Neural progenitor cell (in vitro differentiated cells): ENCODE data around the gene SMARCAL1. TPM values are rescaled to one million over a fixed set of nuclear protein-coding genes. Genes with fewer than 3 reads are reported as not detected.

Experiments
- DNase-seq: peaks from one replicate; pipeline ENCODE4 v3.0.0-alpha.2; 2016; ENCODE audit warnings: low spot score
- H2AFZ ChIP-seq: fragments of 200-600 bp; sonication (generic); replicated peaks from 2 replicates; pipeline ENCODE4 v1.6.1; 2016; ENCODE audit warnings: antibody characterized with exemption
- H3F3A ChIP-seq: fragments of 200-600 bp; sonication (generic); 2 replicates; pipeline ENCODE4 v1.6.1; 2016; ENCODE audit warnings: antibody characterized with exemption, low read depth
- H3K27ac ChIP-seq: fragments of 200-600 bp; sonication (generic); 2 replicates; pipeline ENCODE4 v1.5.1; 2016; ENCODE audit warnings: mild to moderate bottlenecking
- H3K27me3 ChIP-seq: fragments of 200-600 bp; sonication (generic); 2 replicates; pipeline ENCODE4 v1.6.1; 2016; ENCODE audit warnings: mild to moderate bottlenecking, moderate library complexity
- H3K36me3 ChIP-seq: fragments of 200-600 bp; sonication (generic); 2 replicates; pipeline ENCODE4 v1.5.1; 2016
- H3K4me1 ChIP-seq: fragments of 200-600 bp; sonication (generic); 2 replicates; pipeline ENCODE4 v1.6.1; 2016; ENCODE audit warnings: mixed run types
- H3K4me2 ChIP-seq: fragments of 200-600 bp; sonication (generic); 2 replicates; pipeline ENCODE4 v1.6.1; 2016
- H3K4me3 ChIP-seq: fragments of 200-600 bp; sonication (generic); 2 replicates; pipeline ENCODE4 v1.5.1; 2016
- H3K79me2 ChIP-seq: fragments of 200-600 bp; sonication (generic); 2 replicates; pipeline ENCODE4 v1.6.1; 2016; ENCODE audit warnings: low read depth
- H3K9ac ChIP-seq: fragments of 200-600 bp; sonication (generic); 2 replicates; pipeline ENCODE4 v1.6.1; 2016
- H3K9me3 ChIP-seq: fragments of 200-600 bp; sonication (generic); 2 replicates; pipeline ENCODE4 v1.5.1; 2016; ENCODE audit warnings: low read depth
- H4K20me1 ChIP-seq: fragments of 200-600 bp; sonication (generic); 2 replicates; pipeline ENCODE4 v1.6.1; 2016; ENCODE audit warnings: low read depth
- H3K27ac Mint-ChIP-seq: 3 replicates; pipeline ENCODE4 v1.8.0; 2021; ENCODE audit warnings: mixed read lengths
- H3K27me3 Mint-ChIP-seq: 2 replicates; pipeline ENCODE4 v1.8.0; 2022; ENCODE audit warnings: low read depth, mild to moderate bottlenecking, inconsistent platforms, moderate library complexity, mixed read lengths; ENCODE audit not compliant: insufficient read depth
- H3K36me3 Mint-ChIP-seq: 3 replicates; pipeline ENCODE4 v1.8.0; 2021; ENCODE audit warnings: mixed read lengths
- H3K4me1 Mint-ChIP-seq: 3 replicates; pipeline ENCODE4 v1.8.0; 2021; ENCODE audit warnings: mixed read lengths
- H3K4me3 Mint-ChIP-seq: 3 replicates; pipeline ENCODE4 v1.8.0; 2021; ENCODE audit warnings: mild to moderate bottlenecking, moderate library complexity, mixed read lengths
- H3K9me3 Mint-ChIP-seq: 3 replicates; pipeline ENCODE4 v1.8.0; 2020; ENCODE audit warnings: mixed read lengths
- CTCF ChIP-seq: fragments of 200-600 bp; sonication (generic); IDR thresholded peaks from 2 replicates; pipeline ENCODE4 v1.5.1; 2017; ENCODE audit warnings: antibody characterized with exemption, mild to moderate bottlenecking
- EZH2 ChIP-seq: fragments of 200-600 bp; sonication (generic); IDR thresholded peaks from 2 replicates; pipeline ENCODE4 v1.6.1; 2017; ENCODE audit warnings: antibody characterized with exemption, mild to moderate bottlenecking, moderate library complexity
- EZH2phosphoT487 ChIP-seq: fragments of 200-600 bp; sonication (generic); IDR thresholded peaks from 2 replicates; pipeline ENCODE4 v1.6.1; 2017; ENCODE audit warnings: antibody characterized with exemption
- total RNA-seq: library from RNA; depleted of rRNA; stranded (reverse); fragments of >200 nt; gene quantifications from 2 replicates; pipeline ENCODE4 v1.2.3, GENCODE V29; 2015; ENCODE audit warnings: low replicate concordance

Gene SMARCAL1
- total RNA-seq, 1 donor from 2014 or later, result 21.9 TPM

GRCh38 chr2:216418981-216419380, 6.7 kb downstream of the SMARCAL1 start:
- H3K36me3 Mint-ChIP-seq, result peaks cover 30% of the 10 kb centered on the region
- H3K27me3 Mint-ChIP-seq, result peaks cover 2% of the 10 kb centered on the region
- no peak for TF ChIP-seq EZH2
- no peak for TF ChIP-seq EZH2phosphoT487
- TF ChIP-seq CTCF, result no peak
- Histone ChIP-seq H3K9ac (no peak overlapping the region), H2AFZ (no peak overlapping the region), H3F3A (peaks cover 15% of the 10 kb centered on the region), H3K36me3 (no peaks in the 10 kb centered on the region), H3K4me1 (peaks cover 15% of the 10 kb centered on the region), H3K27me3 (no peaks in the 10 kb centered on the region), H3K9me3 (no peaks in the 10 kb centered on the region), H3K27ac (no peak overlapping the region), H3K79me2 (no peaks in the 10 kb centered on the region), H3K4me3 (no peak overlapping the region), H3K4me2 (no peak overlapping the region), H4K20me1 (peaks cover 22% of the 10 kb centered on the region)
- H3K4me1 Mint-ChIP-seq, result peaks cover 11% of the 10 kb centered on the region
- DNase-seq, result no peak
- H3K9me3 Mint-ChIP-seq, result no peaks in the 10 kb centered on the region
- no peak overlapping the region for H3K4me3 Mint-ChIP-seq
- no peak overlapping the region for H3K27ac Mint-ChIP-seq

- DNase-seq, result no peak
- no peak overlapping the region for H3K27ac Mint-ChIP-seq
- H4K20me1 ChIP-seq, result peaks cover 22% of the 10 kb centered on the region
- no peaks in the 10 kb centered on the region for H3K36me3 ChIP-seq
- TF ChIP-seq EZH2phosphoT487, result no peak
- no peak for TF ChIP-seq CTCF
- TF ChIP-seq EZH2, result no peak
- H3K4me2 ChIP-seq, result no peak overlapping the region
- peaks cover 15% of the 10 kb centered on the region for H3F3A ChIP-seq
- H3K4me3 ChIP-seq, result no peak overlapping the region
- no peak overlapping the region for H3K27ac ChIP-seq
- no peaks in the 10 kb centered on the region for H3K79me2 ChIP-seq
- H3K9me3 ChIP-seq, result no peaks in the 10 kb centered on the region
- H2AFZ ChIP-seq, result no peak overlapping the region
- H3K4me1 Mint-ChIP-seq, result peaks cover 11% of the 10 kb centered on the region
- no peaks in the 10 kb centered on the region for H3K27me3 ChIP-seq
- H3K4me1 ChIP-seq, result peaks cover 15% of the 10 kb centered on the region
- no peak overlapping the region for H3K9ac ChIP-seq
- peaks cover 2% of the 10 kb centered on the region for H3K27me3 Mint-ChIP-seq
- H3K36me3 Mint-ChIP-seq, result peaks cover 38% of the 10 kb centered on the region
- H3K9me3 Mint-ChIP-seq, result peaks cover 2% of the 10 kb centered on the region
- no peak overlapping the region for H3K4me3 Mint-ChIP-seq
Measured at GRCh38 chr2:216420367-216421101, 8.2 kb downstream of the SMARCAL1 start.

- DNase-seq, result no peak
- Histone ChIP-seq H3K9me3 (no peaks in the 10 kb centered on the region), H3K27ac (no peak overlapping the region), H3F3A (no peaks in the 10 kb centered on the region), H3K4me2 (no peak overlapping the region), H4K20me1 (no peaks in the 10 kb centered on the region), H3K27me3 (no peaks in the 10 kb centered on the region), H3K36me3 (no peaks in the 10 kb centered on the region), H2AFZ (no peak overlapping the region), H3K4me3 (no peak overlapping the region), H3K9ac (no peak overlapping the region), H3K79me2 (no peaks in the 10 kb centered on the region), H3K4me1 (no peaks in the 10 kb centered on the region)
- peaks cover 38% of the 10 kb centered on the region for H3K36me3 Mint-ChIP-seq
- no peak for TF ChIP-seq EZH2
- TF ChIP-seq CTCF, result no peak
- TF ChIP-seq EZH2phosphoT487, result no peak
- no peaks in the 10 kb centered on the region for H3K27me3 Mint-ChIP-seq
- H3K4me3 Mint-ChIP-seq, result no peak overlapping the region
- no peak overlapping the region for H3K27ac Mint-ChIP-seq
- no peaks in the 10 kb centered on the region for H3K4me1 Mint-ChIP-seq
- peaks cover 2% of the 10 kb centered on the region for H3K9me3 Mint-ChIP-seq
Measured at GRCh38 chr2:216423071-216423470, 10.8 kb downstream of the SMARCAL1 start.
